GM12801 (cell line): ENCODE data around the gene TREH.

ENCODE experiments used
- TF ChIP-seq, protein P1 (sequence below): IDR thresholded peaks from one replicate; pipeline ENCODE4 v1.5.1; 2011; ENCODE audit warnings: control low read depth; ENCODE audit not compliant: insufficient read length; ENCODE audit errors: extremely low read depth

TREH gene

DNA sequence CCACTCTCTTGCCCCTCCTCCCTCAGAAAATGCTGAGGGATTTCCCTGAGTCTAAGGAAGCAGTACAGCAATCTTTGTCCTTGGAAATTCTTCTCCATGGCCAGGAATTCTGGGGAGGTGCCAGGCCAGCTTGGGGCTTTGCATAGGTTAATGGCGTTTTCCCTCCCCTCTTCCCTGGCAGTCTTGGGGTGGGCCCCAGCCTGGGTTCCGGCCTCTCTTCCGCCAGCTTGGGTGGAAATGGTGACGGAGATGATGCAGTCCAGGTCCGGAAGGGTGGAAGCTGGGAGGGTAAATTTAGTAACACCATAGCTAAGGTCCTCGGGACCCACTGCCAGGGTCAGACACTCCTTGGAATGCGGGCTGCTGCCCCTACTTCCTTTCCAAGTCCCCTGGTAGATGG, 67.1 kb downstream of the TREH start:
- TF ChIP-seq, protein P1, sequence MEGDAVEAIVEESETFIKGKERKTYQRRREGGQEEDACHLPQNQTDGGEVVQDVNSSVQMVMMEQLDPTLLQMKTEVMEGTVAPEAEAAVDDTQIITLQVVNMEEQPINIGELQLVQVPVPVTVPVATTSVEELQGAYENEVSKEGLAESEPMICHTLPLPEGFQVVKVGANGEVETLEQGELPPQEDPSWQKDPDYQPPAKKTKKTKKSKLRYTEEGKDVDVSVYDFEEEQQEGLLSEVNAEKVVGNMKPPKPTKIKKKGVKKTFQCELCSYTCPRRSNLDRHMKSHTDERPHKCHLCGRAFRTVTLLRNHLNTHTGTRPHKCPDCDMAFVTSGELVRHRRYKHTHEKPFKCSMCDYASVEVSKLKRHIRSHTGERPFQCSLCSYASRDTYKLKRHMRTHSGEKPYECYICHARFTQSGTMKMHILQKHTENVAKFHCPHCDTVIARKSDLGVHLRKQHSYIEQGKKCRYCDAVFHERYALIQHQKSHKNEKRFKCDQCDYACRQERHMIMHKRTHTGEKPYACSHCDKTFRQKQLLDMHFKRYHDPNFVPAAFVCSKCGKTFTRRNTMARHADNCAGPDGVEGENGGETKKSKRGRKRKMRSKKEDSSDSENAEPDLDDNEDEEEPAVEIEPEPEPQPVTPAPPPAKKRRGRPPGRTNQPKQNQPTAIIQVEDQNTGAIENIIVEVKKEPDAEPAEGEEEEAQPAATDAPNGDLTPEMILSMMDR = no peak

DNA sequence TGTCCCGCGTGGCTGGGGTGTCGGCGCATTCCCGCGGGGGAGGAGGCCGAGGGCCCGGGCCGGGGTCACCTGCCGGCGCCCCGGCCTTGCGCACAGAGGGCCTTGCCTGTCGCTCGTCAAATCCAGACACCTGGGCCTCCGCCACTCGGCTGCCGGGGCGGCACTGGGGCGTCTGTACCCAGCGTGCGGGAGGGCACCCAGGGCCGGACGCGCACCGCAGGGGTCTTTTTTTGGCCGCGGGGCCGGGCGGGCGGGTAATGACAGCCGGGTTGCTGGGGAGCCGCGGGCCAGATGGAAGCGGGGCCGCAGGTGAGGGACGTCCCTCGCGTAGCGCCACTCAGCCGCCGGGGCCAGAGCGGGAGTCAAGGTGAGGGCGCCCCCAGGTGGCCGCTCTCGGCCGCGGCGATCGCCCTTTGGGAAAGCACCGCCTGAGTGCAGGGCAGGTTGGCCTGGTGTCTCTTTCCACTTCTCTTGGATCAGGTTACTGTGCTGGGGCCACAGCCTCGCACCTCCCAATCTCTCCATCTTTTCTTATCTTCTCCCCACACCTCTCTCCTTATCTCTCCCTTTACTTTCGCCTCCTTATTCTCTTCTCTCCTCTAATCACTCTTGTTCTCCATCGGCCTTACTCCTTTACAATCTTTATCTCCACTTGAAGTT, 68.5 kb downstream of the TREH start:
- TF ChIP-seq, protein P1 = no peak

DNA sequence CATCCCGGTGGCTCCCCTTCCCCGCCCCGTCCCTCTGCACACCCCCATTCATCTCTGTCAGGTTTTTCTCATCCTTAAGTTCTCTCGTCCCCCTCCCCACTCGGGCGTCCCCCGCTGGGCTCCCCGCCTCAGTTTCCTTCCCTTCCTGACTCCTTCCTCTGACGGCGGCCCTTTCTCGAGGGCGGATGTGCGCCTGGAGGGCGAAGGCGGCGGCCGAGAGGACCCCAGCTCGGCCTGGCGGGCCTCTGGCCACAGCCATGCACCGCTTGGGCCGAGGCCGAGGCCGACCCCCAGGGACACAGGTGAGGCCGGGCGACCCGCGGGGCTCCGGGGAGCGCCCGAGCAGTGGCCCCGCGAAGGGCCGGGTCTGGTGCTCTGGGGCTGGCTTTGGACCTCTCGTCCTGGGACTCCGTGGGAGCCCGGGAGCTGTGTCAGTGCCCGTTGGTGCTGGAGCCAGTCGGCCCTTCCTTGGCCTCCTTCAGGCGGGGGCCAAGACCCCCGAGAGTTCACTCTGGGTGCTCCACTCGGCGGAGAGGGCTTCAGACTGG, 69.2 kb downstream of the TREH start:
- TF ChIP-seq, protein P1 = no peak

DNA sequence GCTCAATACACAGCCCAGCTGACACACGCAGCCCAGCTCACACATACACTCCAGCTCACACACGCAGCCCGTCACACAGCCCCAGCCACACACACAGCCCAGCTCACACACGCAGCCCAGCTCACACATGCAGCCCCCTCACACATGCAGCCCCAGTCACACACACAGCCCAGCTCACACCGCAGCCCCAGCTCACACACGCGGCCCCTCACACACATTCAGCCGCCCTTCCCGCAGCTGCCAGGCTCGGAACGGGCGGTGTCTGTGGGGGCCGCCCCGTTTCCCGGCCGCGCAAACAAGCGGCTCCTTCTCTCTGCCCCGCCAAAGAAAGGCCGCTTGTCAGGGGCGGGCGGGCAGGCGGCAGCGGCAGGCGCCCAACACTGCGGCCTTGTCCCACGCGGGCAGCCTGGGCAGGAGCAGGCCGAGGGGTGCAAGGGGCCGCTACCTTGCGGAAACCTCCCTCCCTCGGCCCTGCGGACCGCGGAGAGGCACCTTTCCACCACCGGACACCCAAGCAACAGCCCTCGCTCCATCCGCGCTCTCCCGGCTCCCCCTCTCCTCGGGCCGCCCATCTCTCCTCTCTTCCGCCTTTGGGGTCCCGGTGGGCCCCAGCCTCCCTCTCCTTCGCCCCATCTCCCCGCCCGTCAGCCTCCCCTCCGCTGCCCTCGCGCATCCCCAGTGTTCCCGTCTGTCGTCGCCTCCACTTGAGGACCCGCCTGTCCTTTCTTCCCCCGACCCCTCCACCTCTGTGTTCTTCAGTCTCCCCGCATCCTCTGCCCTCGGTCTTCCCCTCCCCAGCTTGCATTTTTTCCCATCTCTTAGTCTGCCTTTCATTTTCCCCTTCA, 69.8 kb downstream of the TREH start:
- TF ChIP-seq, protein P1 = no peak

DNA sequence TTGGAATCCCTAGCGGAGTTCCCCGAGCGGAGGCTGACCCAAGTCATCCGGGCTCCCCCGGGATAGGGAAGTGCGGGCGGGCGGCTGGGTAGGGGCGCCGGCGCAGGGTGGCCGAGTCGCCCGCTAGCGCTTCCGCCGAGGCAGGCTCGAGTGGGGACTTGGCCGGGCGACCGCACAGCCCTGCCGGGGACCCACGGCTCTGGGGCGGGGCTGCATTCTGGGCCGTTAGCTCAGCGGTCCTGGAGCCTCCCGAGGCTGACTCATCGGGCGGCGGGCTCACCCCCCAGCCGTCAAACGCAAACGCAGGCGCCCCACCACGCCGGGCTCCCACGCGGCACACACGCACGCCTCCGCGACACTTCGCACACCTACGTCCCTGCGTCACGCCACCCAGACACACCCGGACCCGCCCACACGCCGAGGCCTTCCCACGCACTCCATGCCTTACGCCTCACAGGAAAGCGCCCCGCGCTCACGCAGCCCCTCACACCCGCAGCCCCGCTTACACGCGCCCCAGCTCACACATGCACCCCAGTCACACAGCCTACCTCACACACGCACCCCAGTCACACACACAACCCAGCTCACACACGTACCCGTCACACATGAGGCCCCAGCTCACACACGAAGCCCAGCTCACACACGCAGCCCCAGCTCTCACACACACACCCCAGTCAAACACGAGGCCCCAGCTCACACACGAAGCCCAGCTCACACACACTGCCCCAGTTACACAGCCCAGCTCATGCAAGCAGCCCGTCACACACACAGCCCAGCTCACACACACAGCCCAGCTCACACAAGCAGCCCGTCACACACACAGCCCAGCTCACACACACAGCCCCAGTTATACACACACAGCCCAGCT, 70.9 kb downstream of the TREH start:
- TF ChIP-seq, protein P1 = no peak

DNA sequence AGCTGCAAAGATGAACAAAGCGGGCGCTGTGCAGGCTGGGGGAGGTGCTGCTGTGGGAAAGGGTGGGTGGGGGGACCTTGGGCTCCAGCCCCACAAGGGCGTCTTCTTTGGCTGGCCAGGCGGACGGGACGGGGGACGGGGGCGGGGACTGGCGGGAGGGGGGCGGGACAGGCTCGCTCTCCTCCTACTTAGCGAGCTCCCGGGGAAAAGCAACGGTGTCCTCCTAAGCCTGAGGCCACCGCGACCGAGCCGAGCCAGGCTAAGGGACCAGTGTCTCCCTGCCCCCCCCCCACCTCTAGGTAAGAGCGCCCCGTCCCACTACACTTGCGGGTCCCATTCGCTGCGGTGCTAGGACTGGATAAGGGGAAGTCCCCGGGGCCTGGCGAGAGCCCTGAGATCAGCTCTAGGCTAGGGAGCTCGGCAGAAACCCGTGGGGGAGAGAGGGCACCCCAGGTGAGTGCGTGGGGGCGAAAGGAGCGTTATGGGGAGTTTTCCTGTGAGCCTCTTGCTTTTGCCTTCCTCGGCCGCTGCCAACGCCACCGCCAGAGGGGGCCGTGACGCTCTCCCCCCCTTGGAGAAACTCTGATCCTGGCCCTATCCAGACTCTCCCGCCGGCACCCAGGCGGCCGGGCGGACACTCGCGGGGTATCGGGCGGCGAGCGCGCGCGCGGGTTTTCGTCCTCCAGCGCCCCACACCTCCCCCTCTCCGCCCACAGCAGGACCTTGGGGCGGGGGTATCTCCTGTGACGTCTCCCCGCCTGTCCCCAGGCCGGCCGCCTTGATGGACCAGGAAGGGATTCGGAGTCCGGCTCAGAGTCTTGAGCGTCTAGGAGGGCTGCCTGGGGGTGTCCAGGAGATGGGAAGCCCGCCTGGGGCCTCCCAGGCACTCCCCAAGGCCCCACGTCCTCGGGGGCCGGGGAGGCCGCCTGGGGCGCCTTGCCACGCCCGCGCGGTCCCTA, 71.8 kb downstream of the TREH start, which contains the start of gene PHLDB1:
PHLDB1 (plus strand) TSS at position 215 of the 959 bp plus-strand sequence. CDS start 6,222 bp downstream, outside the sequence.
- TF ChIP-seq, protein P1 = no peak
